ENCODE measurements around the gene SPATA13. TPM values are rescaled to one million over a fixed set of nuclear protein-coding genes. Genes with fewer than 3 reads are reported as not detected.
A peak's percentile ranks its signal among the peaks of the same experiment; 100 is the strongest.

The SPATA13 gene
- total and polyA plus RNA-seq, 2 experiments from 2014 or later: 2.4 to 4.6 TPM

DNA sequence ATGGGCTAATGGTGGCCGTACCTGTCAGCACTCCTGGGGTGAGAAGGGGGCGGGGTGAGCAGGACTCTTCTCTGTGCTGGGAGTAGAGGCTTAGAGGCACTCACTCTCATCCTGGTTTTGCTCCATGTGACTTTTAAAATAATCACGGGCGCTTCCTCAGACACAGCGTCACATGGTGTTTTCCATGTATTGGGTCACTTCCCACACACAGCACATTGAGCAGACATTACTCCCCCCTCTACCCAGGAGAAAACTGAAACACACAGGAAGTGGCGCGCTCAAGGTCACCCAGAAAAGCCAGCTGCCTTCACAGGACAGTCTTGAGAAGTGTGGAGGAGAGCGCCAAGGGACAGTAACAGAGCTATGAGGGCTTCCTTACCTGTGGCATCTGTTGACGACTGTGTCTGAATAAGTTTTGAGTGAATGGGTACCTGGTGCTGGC lies 23.2 kb downstream of the SPATA13 start:
- TF ChIP-seq EZH2phosphoT487 (IDR thresholded peaks at IDR 0.05; ENCODE audit: insufficient read depth, low read depth): no peak
- TF ChIP-seq EZH2 (IDR thresholded peaks at IDR 0.05; ENCODE audit: insufficient read depth, poor library complexity, severe bottlenecking): no peak
- H3K9ac ChIP-seq: no peak overlapping the region
- H3K36me3 ChIP-seq (ENCODE audit: low read depth): no peaks in the 10 kb centered on the region
- no peaks in the 10 kb centered on the region for H4K20me1 ChIP-seq (ENCODE audit: insufficient read depth)
- H3K9me2 ChIP-seq (ENCODE audit: insufficient read depth): peaks cover 5% of the 10 kb centered on the region; the same call in 1 of the 2 replicates
- 92 to 97% methylated on average over 9 of the region's 9 CpGs for WGBS, 2 experiments (ENCODE audit: low coverage in 1 of 2, low lambda C conversion rate in 2 of 2, missing lambda C conversion rate in 2 of 2)
- H3K79me2 ChIP-seq (ENCODE audit: insufficient read depth): peaks cover 43% of the 10 kb centered on the region; the same call in 1 of the 2 replicates
- no peaks in the 10 kb centered on the region for H3K27me3 ChIP-seq (replicated peaks; ENCODE audit: insufficient read depth)
- H3K4me1 ChIP-seq (ENCODE audit: insufficient read depth): peaks cover 28% of the 10 kb centered on the region
- H3K4me3 ChIP-seq: no peak overlapping the region
- in situ Hi-C loops (cut with MboI): no loop called here
- H3K27ac ChIP-seq: no peak overlapping the region
- DNase-seq: no peak
- no peak overlapping the region for H3K4me2 ChIP-seq (ENCODE audit: unreplicated experiment)
- H3K9me3 ChIP-seq (ENCODE audit: low read depth): no peaks in the 10 kb centered on the region
- H3F3A ChIP-seq (ENCODE audit: insufficient read depth): peaks cover 29% of the 10 kb centered on the region
- no peak overlapping the region for H2AFZ ChIP-seq

DNA sequence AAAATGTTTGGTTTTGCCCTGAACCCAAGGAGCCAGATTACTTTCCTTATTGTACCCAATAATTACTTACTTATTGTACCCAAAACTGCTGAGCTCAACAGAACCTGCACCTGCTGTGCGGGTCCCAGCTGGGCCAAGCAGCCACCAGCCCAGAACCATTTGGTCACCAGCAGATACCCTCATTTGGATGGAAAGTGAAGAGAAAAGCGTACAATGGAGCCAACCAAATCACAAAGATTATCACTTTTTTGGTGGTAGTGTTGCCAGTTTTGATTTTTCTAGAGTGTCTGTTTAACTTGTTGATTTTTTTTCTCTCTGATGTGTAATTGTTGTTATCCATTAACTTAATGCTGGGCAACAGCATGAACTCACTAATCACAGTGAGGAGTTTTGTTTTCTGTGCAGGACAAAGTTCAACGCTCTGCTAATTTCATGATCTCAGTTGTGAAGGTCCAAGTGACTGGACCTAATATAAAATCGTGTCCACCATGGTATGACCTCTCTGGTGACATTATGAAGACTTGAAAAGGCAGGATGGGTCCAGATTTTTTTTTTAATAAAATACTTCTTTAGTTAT lies 23.8 kb downstream of the SPATA13 start:
- Histone ChIP-seq H3K4me1 (ENCODE audit: insufficient read depth) (peaks cover 22% of the 10 kb centered on the region), H3K27ac (no peak overlapping the region), H3K9ac (no peak overlapping the region), H3K9me2 (ENCODE audit: insufficient read depth) (peaks cover 5% of the 10 kb centered on the region; the same call in 1 of the 2 replicates), H2AFZ (no peak overlapping the region), H3K4me3 (no peak overlapping the region), H3F3A (ENCODE audit: insufficient read depth) (peaks cover 24% of the 10 kb centered on the region), H3K9me3 (ENCODE audit: low read depth) (no peaks in the 10 kb centered on the region), H3K27me3 (replicated peaks; ENCODE audit: insufficient read depth) (no peaks in the 10 kb centered on the region), H3K36me3 (ENCODE audit: low read depth) (no peaks in the 10 kb centered on the region), H4K20me1 (ENCODE audit: insufficient read depth) (no peaks in the 10 kb centered on the region), H3K79me2 (ENCODE audit: insufficient read depth) (peaks cover 43% of the 10 kb centered on the region; the same call in 1 of the 2 replicates), H3K4me2 (ENCODE audit: unreplicated experiment) (no peak overlapping the region)
- in situ Hi-C loops (cut with MboI): no loop called here
- DNase-seq: no peak
- TF ChIP-seq EZH2 (IDR thresholded peaks at IDR 0.05; ENCODE audit: insufficient read depth, poor library complexity, severe bottlenecking) (no peak), EZH2phosphoT487 (IDR thresholded peaks at IDR 0.05; ENCODE audit: insufficient read depth, low read depth) (no peak)
- WGBS, 2 experiments (ENCODE audit: low coverage in 1 of 2, low lambda C conversion rate in 2 of 2, missing lambda C conversion rate in 2 of 2): 86 to 88% methylated on average over 4 of the region's 4 CpGs

DNA sequence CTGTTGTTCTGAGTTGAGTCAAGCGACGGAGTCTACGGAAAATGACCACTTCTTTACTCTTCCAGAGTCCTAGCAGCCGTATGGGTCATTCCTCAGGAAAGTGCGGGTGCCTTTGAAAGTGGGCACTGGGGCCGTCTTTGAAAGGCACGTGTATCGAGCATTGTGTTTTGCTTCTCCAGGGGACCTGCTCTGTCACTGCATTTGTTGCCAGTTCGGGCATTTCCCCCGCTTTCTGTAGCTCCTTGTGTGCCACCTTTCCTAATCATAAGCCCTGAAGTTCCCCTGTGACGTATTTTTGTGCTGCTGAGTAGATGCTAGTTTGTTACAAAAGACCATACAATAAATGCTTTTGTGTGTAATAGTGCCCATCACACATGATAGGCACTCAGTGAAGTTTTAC lies 24.4 kb downstream of the SPATA13 start:
- H3K27ac ChIP-seq: no peak overlapping the region
- WGBS, 2 experiments (ENCODE audit: low coverage in 1 of 2, low lambda C conversion rate in 2 of 2, missing lambda C conversion rate in 2 of 2): 87% methylated on average over 11 of the region's 11 CpGs
- H3K9ac ChIP-seq: no peak overlapping the region
- no peak overlapping the region for H3K4me3 ChIP-seq
- in situ Hi-C loops (cut with MboI): no loop called here
- H3K79me2 ChIP-seq (ENCODE audit: insufficient read depth): peaks cover 39% of the 10 kb centered on the region; the same call in 1 of the 2 replicates
- H3K4me2 ChIP-seq (ENCODE audit: unreplicated experiment): no peak overlapping the region
- DNase-seq: no peak
- TF ChIP-seq EZH2phosphoT487 (IDR thresholded peaks at IDR 0.05; ENCODE audit: insufficient read depth, low read depth) (no peak), EZH2 (IDR thresholded peaks at IDR 0.05; ENCODE audit: insufficient read depth, poor library complexity, severe bottlenecking) (no peak)
- H3K36me3 ChIP-seq (ENCODE audit: low read depth): no peaks in the 10 kb centered on the region
- peaks cover 19% of the 10 kb centered on the region for H3F3A ChIP-seq (ENCODE audit: insufficient read depth)
- H3K9me3 ChIP-seq (ENCODE audit: low read depth): no peaks in the 10 kb centered on the region
- peaks cover under 1% of the 10 kb centered on the region; the same call in 1 of the 2 replicates for H3K9me2 ChIP-seq (ENCODE audit: insufficient read depth)
- no peaks in the 10 kb centered on the region for H3K27me3 ChIP-seq (replicated peaks; ENCODE audit: insufficient read depth)
- H3K4me1 ChIP-seq (ENCODE audit: insufficient read depth): peaks cover 16% of the 10 kb centered on the region
- H2AFZ ChIP-seq: no peak overlapping the region
- no peaks in the 10 kb centered on the region for H4K20me1 ChIP-seq (ENCODE audit: insufficient read depth)

DNA sequence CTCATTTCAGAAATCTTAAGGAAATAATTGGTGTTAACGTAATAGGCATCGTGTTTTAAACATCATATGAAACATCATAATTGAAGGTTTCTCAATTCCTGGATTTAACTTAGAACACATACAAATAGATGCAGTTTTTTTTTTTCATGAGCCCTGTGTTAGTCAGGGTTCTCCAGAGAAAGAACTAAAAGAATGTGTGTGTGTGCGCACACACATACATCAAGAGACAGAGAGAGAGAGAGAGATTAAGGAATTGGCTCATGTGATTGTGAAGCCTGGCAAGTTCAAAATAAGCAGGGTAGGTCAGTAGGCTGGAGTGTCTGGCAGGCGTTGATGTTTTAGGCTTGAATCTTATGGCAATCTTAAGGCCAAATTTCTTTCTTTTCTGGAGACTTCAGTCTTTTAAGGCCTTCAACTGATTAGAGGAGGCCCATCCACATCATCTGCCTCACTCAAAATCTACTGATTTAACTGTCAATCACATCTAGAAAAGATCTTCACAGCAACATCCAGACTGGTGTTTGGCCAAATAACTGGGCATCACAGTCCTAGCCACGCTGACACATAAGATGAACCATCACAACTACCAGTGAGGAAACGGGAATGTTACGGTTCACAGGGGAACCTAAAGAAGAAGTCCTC lies 25.2 kb downstream of the SPATA13 start:
- in situ Hi-C loops (cut with MboI): no loop called here

More for the DNA sequence above, 25.2 kb downstream of the SPATA13 start:
- Histone ChIP-seq H3K9ac (no peak overlapping the region), H2AFZ (no peak overlapping the region), H3K27me3 (replicated peaks; ENCODE audit: insufficient read depth) (no peaks in the 10 kb centered on the region), H3K4me3 (no peak overlapping the region), H4K20me1 (ENCODE audit: insufficient read depth) (no peaks in the 10 kb centered on the region), H3K36me3 (ENCODE audit: low read depth) (no peaks in the 10 kb centered on the region), H3K4me1 (ENCODE audit: insufficient read depth) (peaks cover 14% of the 10 kb centered on the region), H3K9me2 (ENCODE audit: insufficient read depth) (no peaks in the 10 kb centered on the region), H3K79me2 (ENCODE audit: insufficient read depth) (peaks cover 31% of the 10 kb centered on the region; the same call in 1 of the 2 replicates), H3F3A (ENCODE audit: insufficient read depth) (peaks cover 14% of the 10 kb centered on the region), H3K27ac (no peak overlapping the region), H3K9me3 (ENCODE audit: low read depth) (no peaks in the 10 kb centered on the region), H3K4me2 (ENCODE audit: unreplicated experiment) (no peak overlapping the region)
- peak; percentile 30 for DNase-seq
- 97 to 99% methylated on average over 7 of the region's 7 CpGs for WGBS, 2 experiments (ENCODE audit: low coverage in 1 of 2, low lambda C conversion rate in 2 of 2, missing lambda C conversion rate in 2 of 2)
- TF ChIP-seq EZH2 (IDR thresholded peaks at IDR 0.05; ENCODE audit: insufficient read depth, poor library complexity, severe bottlenecking) (no peak), EZH2phosphoT487 (IDR thresholded peaks at IDR 0.05; ENCODE audit: insufficient read depth, low read depth) (no peak)

Measured in GM23248 (cell line).